HG03342 (cell line): ENCODE results near the gene ZSWIM2.
"Not testable (repeated sequence)": the region's sequence is repeated elsewhere in the genome, so short reads cannot be mapped to it uniquely, and the experiment has no call there.

Experiments
- ATAC-seq: cut with Tn5 transposase; IDR thresholded peaks from one replicate; pipeline ENCODE4 v1.9.1; 2021; ENCODE audit warnings: mild to moderate bottlenecking, moderate library complexity; ENCODE audit not compliant: unreplicated experiment

The ZSWIM2 gene, protein sequence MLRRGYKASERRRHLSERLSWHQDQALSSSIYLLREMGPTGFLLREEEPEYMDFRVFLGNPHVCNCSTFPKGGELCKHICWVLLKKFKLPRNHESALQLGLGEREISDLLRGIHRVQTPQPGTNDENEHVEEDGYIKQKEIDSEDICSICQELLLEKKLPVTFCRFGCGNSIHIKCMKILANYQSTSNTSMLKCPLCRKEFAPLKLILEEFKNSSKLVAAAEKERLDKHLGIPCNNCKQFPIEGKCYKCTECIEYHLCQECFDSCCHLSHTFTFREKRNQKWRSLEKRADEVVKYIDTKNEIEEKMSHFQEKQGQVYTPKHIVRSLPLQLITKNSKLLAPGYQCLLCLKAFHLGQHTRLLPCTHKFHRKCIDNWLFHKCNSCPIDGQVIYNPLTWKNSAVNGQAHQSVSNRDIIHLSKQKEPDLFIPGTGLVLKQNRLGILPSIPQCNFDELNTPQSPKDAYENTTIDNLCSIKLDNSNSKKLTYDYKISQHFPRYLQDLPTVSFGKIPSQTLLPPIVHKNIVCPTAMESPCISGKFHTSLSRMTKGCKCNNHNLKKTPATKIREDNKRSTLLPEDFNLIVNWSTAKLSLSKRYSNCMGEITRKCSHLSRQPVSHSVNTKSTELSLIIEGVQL

GRCh38 chr2:186848873-186849578, at the start of gene ZSWIM2:
TSS of gene ZSWIM2 (minus strand) at chr2:186849170. CDS start at chr2:186849130, 40 bp downstream.
- peak; percentile 76 for ATAC-seq

- ATAC-seq: not testable (repeated sequence)
Measured at GRCh38 chr2:186896220-186896619, 47.2 kb upstream of the ZSWIM2 start.

DNA sequence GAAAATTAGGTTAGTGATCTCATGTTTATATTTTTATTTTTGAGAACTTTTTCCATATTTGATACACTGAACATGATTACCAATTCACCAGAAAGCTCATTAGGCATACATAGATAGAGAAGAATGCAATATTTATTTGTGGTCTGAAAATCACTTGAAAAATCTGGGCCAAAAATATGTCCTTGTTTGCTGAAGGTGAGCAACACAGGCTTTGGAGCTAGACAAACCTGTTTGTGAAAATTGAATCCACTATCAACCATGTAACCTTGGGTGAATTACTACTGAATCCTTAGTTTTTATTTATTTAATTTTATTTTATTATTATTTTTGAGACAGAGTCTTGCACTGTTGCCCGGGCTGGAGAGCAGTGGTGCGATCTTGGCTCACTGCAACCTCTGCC, 46.5 kb upstream of the ZSWIM2 start:
- no peak for ATAC-seq

GRCh38 chr2:186894478-186894877, 45.5 kb upstream of the ZSWIM2 start:
- no peak for ATAC-seq

- no peak for ATAC-seq
Measured at GRCh38 chr2:186892821-186893220, 43.9 kb upstream of the ZSWIM2 start.

- ATAC-seq: no peak
Measured at GRCh38 chr2:186891185-186891621, 42.2 kb upstream of the ZSWIM2 start.

DNA sequence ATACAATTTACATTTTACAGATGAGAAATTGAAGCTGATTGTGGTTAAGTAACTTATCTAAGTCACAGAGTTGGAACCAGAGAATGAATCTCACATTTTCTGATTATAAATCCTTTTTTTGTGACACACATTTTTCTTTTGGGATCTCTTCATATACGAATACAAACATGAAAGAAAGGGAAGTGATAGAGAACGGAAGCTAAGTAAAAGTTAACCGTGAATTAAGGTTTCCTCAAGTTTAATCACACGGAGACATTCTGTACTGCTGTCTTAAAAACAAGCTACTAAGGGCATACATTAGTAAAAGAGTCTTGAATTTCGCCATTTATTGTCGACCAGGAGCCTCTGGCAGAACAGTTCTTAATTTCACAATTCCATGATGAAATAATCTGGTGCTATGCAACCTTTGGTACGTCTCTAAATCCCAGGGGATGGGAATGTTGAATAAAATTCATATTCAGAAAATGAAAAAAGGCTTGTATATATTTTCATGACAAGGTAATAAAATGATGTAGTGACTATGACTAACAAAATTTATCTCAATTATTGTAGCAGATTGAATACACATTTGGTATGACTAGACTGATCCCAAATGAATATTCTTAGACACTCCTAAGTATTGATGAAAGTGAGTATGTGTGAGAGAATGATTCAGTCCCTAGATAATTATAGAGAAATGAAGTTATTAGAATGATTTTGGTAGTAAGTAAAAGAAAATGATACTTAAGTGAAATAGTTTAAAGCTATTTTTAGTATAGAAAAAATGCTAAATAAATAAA, 40.3 kb upstream of the ZSWIM2 start:
- ATAC-seq: no peak

DNA sequence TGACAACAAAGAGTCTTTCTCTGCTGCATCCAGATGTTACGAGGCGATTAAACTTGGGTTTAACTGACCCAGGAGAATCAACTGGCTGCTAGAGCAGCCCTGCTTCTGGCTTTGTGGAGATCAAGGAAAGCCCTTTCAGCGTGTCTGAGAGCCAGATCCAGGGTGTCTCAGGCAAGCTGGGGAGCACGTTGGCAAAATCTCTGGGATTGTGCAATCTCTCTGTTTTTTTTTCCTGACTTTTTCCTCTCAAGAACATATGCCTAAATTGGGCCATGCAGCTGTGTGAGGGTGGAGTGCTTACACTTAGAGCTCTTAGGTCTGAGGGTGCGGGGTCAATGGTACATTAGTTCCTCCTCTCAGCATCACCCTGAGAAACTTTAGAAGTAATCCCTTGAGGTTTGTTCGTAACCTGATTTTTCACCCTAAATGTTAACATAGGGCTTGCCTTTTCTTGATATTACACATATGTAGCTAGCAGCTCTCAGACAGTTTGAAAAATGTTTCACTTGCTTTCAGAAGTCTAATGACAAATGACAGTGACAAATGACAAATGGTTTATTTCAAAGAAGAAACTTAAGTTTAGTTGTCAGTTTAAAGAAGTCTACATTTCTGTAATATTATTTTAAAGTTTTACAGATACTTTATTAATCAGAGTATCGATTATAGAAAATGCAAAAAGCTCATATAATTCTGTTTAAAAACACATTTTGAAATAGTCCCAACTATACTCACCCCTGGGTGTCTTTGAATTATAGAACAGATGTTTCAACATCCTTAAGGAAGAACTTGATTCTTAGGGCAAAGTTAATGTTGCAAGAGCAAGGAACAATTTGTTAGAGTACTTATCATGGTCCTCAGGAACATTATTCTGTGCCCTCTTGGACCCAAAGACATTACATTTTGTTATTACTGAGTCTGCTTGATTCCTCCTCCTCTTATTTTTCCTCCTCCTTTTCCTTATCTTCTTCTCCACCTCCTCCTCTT, 38.4 kb upstream of the ZSWIM2 start:
- ATAC-seq: no peak

GRCh38 chr2:186884587-186884986, 35.6 kb upstream of the ZSWIM2 start:
- ATAC-seq: no peak

GRCh38 chr2:186883666-186884065, 34.7 kb upstream of the ZSWIM2 start:
- ATAC-seq: no peak

GRCh38 chr2:186882511-186883071, 33.6 kb upstream of the ZSWIM2 start:
- ATAC-seq: no peak

GRCh38 chr2:186881660-186882059, 32.7 kb upstream of the ZSWIM2 start:
- no peak for ATAC-seq

- no peak for ATAC-seq
Measured at GRCh38 chr2:186879312-186879711, 30.3 kb upstream of the ZSWIM2 start.

GRCh38 chr2:186874713-186875112, 25.7 kb upstream of the ZSWIM2 start:
- no peak for ATAC-seq

GRCh38 chr2:186871881-186872280, 22.9 kb upstream of the ZSWIM2 start:
- no peak for ATAC-seq

DNA sequence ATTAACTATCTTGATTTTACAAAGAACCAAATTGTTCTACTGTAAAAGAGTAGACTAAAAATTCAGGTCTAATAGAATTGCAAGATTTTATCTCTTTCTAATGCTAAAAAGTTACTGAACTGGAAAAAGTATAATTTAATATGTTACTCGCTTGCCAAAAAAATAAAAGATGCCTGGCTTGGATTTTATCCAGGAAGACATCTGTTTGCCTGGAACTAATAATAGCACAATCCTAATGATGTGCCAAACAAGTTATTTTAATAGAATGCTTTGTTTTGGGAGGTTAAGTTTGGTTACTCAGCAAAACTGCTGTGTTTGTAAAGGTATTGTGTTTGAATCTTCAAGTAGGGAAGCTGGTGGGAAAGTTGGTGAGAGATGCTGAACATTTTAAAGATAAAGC, 19.4 kb upstream of the ZSWIM2 start:
- ATAC-seq: no peak

DNA sequence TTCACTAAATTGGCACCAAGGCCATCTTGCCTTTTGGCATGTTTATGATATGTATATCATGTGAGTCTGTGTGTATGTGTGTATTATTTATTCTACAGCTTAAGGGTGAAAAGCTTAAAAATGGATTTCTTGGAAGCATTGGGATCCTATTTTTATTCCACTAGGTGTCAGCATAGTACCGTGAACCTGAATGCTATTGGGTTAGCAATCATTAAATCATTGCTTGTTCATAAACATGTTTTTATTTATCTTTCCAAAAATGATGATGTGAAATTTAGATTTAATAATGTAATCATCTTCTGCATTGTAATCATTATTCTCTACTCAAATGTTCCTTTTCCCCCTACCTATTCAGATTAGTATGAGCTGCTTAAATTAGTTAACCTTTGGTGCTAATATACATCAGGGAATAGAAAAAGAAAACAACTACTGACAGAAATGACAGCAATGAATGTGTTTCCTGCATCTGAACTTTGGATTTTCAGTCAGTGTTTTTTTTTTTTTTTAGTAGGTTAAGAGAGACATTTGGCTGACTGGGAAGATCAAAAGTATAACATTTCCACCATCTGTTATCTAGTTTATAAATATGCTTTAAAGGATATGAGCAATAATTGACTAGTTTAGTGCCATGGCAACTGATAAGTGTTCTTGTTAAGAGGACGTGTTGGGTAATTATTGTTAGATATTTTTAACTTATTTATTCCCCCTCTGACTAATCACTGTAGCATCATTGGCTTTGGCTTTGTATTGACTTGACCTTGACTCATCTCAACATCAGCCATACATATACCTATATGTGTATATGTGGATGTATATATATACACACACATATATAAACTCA, 14.1 kb upstream of the ZSWIM2 start:
- ATAC-seq: peak; percentile 63

- no peak for ATAC-seq
Measured at GRCh38 chr2:186855216-186855615, 6.2 kb upstream of the ZSWIM2 start.

- ATAC-seq: no peak
Measured at GRCh38 chr2:186853951-186854350, 5.0 kb upstream of the ZSWIM2 start.
